HCT116 (cell line): ENCODE data around the gene RPTOR.

ENCODE experiments used
- ATF3 ChIP-seq: IDR thresholded peaks from 2 replicates; pipeline ENCODE4 v1.6.1; 2012
- CEBPB ChIP-seq: IDR thresholded peaks from 2 replicates; pipeline ENCODE4 v1.6.1; 2012; ENCODE audit warnings: low read depth
- CTCF ChIP-seq, 3 experiments: fragments of 200-600 bp in 1 of 3; sonication (generic) in 1 of 3; IDR thresholded peaks in 2 of 3; conservative IDR thresholded peaks in 1 of 3; 2 replicates each; pipeline ENCODE4 v1.5.1; 2012 to 2017; ENCODE audit warnings: low read depth in 2 of 3, low read length in 2 of 3, antibody characterized with exemption in 1 of 3, borderline replicate concordance in 1 of 3, control low read depth in 1 of 3, mild to moderate bottlenecking in 1 of 3, mixed read lengths in 1 of 3, mixed run types in 1 of 3, moderate library complexity in 1 of 3; ENCODE audit not compliant: insufficient read depth in 1 of 3
- ELF1 ChIP-seq: IDR thresholded peaks from 2 replicates; pipeline ENCODE4 v1.6.1; 2012; ENCODE audit warnings: low read depth, borderline replicate concordance
- EZH2 ChIP-seq: fragments of 200-600 bp; sonication (generic); IDR thresholded peaks from 2 replicates; pipeline ENCODE4 v1.6.1; 2017; ENCODE audit warnings: antibody characterized with exemption, mixed run types
- FOSL1 ChIP-seq: IDR thresholded peaks from 2 replicates; pipeline ENCODE4 v1.6.1; 2012; ENCODE audit warnings: low read depth
- JUND ChIP-seq: IDR thresholded peaks from 2 replicates; pipeline ENCODE4 v1.6.1; 2012
- MAX ChIP-seq: IDR thresholded peaks from 2 replicates; pipeline ENCODE4 v1.6.1; 2012
- POLR2A ChIP-seq: IDR thresholded peaks from 2 replicates; pipeline ENCODE4 v1.7.0; 2011; ENCODE audit warnings: borderline replicate concordance; ENCODE audit not compliant: insufficient read depth, insufficient read length; ENCODE audit errors: extremely low read depth
- POLR2AphosphoS5 ChIP-seq: IDR thresholded peaks from 2 replicates; pipeline ENCODE4 v1.6.1; 2011; ENCODE audit warnings: mild to moderate bottlenecking, low read depth, low read length, moderate library complexity
- SRF ChIP-seq: IDR thresholded peaks from 2 replicates; pipeline ENCODE4 v1.6.1; 2012; ENCODE audit warnings: low read depth
- TCF7L2 ChIP-seq: IDR thresholded peaks from 2 replicates; pipeline ENCODE4 v1.7.0; 2011; ENCODE audit warnings: borderline replicate concordance, inconsistent platforms; ENCODE audit not compliant: insufficient read depth, insufficient read length; ENCODE audit errors: extremely low read depth
- ZFX ChIP-seq: fragments of 450-650 bp; IDR thresholded peaks from 2 replicates; pipeline ENCODE4 v1.6.1; 2017
- ZNF274 ChIP-seq: fragments of 200-500 bp; sonication (Bioruptor generic); IDR thresholded peaks from 2 replicates; pipeline ENCODE4 v1.6.1; 2014; ENCODE audit warnings: mild to moderate bottlenecking, low read depth, low read length, inconsistent platforms

GRCh38 chr17:80812362-80813088, 267.9 kb downstream of the RPTOR start:
- TF ChIP-seq FOSL1 (no peak), CTCF (IDR thresholded peaks at IDR 0.05 in 2 of 3, conservative IDR thresholded peaks at IDR 0.05 in 1 of 3; ENCODE audit: borderline replicate concordance in 1 of 3, insufficient read depth in 1 of 3, low read depth in 2 of 3, low read length in 2 of 3) (no peak), CEBPB (no peak), POLR2AphosphoS5 (no peak), POLR2A (no peak), TCF7L2 (no peak), ELF1 (no peak), JUND (no peak), EZH2 (no peak), ATF3 (no peak), SRF (no peak), ZNF274 (no peak), MAX (no peak), ZFX (no peak)
